GM11168 (cell line): Measurements from ENCODE around the gene RFC5.
"Not testable (repeated sequence)": the region's sequence is repeated elsewhere in the genome, so short reads cannot be mapped to it uniquely, and the experiment has no call there.

Source experiments
- in situ Hi-C: fragments of 300-500 bp; cut with MboI; formaldehyde crosslinking; loops from one replicate; pipeline ENCODE4 v1.12.0; 2022; ENCODE audit warnings: low sequenced_read_pairs; ENCODE audit not compliant: unreplicated experiment

Gene RFC5

DNA sequence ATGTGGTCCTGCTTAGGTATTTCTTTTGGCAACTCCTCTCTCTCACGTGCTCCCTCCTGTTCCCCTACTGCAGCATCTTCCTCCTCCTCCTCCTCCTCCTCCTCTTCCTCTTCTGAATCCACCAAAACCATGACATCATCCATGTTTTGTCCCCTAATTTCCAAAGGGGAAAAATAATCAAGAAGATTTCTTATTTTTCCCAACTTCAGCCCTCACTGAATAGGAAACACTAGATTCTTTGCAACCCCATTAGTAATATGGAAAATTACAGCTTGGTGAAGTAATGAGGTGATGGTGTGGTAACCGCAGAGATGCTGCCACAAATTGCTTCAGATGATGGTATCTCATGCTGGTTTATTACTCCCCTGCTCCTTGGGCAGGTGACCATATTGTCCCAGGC, 51.9 kb downstream of the RFC5 start:
- in situ Hi-C loops = no loop called here

DNA sequence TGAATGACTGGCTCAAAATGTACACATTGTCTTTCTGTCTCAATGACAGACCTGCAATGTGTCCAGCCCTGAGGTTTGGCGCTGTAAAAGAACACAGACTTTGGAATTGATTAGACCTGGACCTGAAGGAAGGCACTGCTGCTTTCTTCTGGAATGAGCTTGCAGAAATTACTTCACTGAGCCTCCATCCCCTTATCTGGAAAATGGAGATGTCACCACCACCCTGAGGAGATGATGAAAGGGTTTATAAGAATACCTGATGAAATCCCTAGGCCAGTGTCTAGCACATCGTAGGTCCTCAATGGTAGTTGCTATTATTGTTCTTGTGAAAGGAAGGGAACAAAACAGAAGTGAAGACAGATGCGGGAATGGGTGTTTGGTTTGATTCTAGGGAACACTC, 54.1 kb downstream of the RFC5 start:
- in situ Hi-C loops = no loop called here

- in situ Hi-C loops = no loop called here
Measured at GRCh38 chr12:118073768-118074167, 57.3 kb downstream of the RFC5 start.

- in situ Hi-C loops = not testable (repeated sequence)
Measured at GRCh38 chr12:118081521-118081920, 65.0 kb downstream of the RFC5 start.
